SKM-1 treated with dmso at 0.1 percent for 144 hours (cell line): ENCODE measurements around the gene TAS1R2.
"Not testable (repeated sequence)": the region's sequence is repeated elsewhere in the genome, so short reads cannot be mapped to it uniquely, and the experiment has no call there.

Experiments used
- DNase-seq: peaks from one replicate; lab custom pipeline; 2025; ENCODE audit not compliant: unreplicated experiment; lab: John Stamatoyannopoulos, UW

TAS1R2 gene

DNA sequence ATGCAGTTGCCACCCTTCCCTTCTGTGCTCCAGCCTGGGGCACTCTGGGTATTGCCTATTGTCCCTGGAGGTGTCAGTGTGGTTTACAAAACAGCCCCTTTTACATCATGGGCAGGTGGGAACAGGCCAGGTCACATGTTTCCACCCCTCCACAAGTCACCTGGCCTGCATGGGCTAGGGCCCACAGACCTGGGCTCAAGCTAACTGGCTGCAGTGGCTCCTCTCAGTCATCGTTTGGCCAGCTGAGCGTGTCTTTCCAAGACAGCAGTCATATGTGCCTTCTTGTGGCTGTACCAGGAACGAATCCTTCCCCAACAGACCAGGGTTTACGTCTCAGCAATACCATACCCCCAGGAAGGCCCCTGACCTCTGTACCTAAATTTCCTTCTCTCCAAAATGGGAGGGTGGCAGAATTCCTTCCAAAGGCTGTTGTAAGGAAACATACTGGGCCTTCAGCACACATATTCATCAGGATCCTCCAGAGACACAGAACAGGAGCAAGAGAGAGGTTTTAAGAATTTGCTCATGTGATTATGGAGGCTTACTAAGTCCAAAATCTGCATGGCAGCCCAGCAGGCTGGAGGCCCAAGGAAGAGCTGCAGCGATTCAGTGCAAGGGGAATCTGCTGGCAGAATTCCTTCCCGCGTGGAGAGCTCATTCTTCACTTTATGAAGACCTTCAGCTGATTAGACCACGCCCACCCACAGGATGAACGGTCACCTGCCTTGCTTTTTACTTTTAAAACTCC lies 10.6 kb upstream of the TAS1R2 start:
- DNase-seq = no peak

DNA sequence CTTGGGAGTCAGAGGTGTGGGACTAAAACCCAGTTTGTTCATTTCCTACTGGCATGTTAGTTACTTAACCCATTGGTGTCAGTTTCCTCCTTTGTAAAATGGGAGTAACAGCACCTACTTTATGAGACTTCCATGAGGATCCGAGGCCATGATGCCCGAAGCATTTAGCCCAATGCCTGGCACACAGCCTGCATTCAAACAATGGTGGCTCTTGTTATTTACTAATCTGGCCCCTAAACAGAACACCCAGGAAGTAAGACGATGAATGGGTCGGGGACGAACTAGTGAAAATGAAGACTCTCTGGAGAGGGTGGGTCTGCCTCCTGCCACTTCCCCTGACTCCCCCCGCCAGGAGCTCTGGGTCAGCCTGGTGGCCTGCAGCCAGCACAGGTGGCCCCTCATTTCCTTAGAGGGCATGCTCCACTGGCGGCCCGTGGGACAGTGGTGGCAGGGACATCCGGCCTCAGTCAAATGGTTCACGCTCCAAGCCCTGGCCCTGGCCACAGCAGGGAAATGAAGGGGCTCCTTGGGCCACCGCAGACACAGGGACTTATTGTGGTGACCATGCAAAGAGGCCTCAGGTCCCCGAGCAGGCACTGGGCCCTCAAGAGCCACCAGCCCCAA lies 9.5 kb upstream of the TAS1R2 start:
- DNase-seq = no peak

DNA sequence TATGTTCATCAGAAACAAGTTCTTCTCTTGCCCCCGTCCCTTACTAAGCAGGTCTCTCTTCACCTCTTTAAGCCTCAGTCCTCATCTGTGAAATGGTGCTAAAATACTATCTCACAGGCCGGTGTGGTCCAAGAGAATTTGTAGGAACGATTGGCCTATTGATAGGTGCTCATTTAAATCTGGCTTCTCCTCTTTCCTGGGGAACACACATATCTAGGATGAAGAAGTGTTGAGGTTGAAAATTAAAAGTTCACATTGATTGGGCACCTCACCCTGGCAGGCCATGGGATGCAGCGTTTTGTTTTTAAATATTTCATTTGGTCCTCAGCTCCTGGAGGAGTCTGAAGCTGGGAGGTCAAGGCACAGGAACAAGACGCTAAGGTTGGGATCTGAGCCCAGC lies 8.9 kb upstream of the TAS1R2 start:
- DNase-seq = no peak

DNA sequence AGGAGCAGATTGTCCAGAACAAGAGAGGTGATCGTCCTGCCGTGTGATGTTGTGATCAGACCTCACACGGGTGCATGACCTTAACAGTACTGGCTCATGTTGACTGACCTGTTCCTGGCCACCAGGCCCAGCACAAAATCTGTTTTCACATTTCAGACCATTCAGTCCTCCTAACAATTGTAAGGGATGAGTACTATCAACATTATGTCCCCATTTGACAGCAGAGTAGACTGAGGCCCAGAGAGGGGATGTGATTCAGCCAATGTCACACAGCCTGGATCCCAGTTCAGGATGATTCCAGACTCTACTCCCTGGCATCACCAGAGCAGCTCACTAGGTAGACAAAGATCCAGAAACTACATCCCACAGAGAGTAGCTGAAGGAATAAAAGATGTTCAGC lies 7.4 kb upstream of the TAS1R2 start:
- DNase-seq = no peak

DNA sequence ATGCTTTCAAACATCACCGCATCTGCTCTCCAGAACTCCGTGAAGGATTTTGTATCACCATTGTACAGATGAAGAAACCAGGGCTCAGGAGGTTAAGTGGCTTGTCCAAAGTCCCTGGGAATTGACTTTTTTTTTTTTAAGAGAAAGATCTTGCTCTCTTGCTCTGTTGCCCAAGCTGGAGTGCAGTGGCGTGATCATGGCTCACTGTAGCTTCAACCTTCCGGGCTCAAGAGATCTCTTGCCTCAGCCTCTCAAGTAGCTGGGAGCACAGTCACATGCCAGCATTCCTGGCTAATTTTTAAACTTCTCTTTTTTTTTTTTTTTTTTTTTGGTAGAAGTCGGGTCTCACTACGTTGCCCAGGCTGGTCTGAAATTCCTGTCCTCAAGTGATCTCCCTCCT lies 6.9 kb upstream of the TAS1R2 start:
- DNase-seq = no peak

DNA sequence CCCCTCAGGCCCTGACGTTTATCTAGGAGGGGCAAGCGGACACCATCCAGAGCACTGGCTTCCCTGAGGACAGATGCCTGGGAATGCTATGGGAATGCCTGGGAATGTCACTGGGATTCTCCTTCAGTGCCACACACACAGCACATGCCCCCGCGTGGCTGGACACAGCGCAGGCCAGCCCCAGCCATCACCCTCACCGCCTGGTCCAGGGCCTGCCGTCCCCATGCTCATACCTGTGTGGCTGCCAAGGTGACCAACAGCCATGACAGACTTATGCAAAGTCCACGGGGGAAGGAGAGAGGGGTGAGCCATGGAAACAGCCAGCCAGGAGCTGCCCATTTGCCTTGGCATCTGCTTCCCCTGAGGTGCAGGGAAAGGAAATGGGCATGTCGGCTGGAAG lies 5.7 kb upstream of the TAS1R2 start:
- DNase-seq = no peak

DNA sequence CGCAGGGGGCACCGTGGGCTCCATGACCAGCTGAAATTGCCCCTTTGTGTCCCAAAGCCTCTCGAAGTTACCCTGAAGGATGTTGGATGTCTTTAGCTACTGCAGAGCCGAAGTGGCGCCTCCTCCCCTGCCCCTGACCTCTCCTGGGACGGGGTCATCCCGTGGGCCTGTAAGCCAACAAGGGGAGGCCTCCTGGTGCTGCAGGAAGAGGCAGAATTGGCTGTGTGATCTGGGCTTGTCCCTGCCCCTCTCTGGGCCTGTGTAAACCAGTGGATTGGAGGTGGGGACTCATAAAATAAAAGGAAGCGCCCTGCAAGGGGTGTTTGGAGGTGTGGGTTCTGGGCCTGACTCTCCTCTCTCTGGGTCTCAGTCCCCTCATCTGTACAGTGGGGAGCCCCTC lies 2.1 kb upstream of the TAS1R2 start:
- DNase-seq = no peak

DNA sequence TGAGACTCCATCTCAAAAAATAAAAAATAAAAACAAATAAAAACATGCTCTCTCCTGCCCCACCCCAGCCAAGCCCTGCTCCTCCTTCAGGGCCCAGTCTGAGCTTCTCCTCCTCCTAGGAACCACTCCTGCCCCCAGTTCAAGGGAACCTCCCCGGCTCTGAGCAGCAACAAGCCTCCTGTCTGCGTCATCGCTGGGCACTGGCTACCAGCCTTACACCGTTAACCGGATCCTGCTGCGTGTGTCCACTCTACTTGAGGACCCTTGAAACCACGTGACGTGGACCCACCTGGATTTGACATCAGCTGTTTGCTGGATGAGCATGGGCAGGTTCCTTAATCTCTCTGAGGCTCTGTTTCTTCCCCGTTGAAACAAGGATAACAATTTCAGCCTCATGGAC lies 1.6 kb upstream of the TAS1R2 start:
- DNase-seq = no peak

DNA sequence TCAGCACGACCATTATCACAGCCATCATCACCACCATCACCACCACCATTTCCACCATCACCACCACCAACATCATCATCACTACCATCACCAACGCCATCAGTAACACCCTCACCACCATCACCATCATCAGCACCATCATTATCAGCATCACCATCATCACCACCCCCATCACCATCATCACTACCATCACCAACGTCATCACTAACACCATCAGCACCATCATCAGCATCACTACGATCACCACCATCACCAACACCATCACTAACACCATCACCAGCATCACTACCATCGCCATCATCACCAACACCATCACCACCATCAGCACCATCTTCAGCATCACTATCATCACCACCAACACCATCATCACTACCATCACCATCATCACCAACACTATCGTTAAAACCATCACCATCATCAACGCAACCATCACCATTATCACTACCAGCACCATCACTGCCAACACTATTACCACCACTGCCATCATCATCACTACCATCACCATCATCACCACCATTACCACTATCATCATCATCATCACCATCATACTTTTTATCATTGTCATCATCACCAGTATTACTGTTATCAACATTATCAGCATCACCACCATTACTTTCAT lies 1.3 kb downstream of the TAS1R2 start:
- DNase-seq = no peak

DNA sequence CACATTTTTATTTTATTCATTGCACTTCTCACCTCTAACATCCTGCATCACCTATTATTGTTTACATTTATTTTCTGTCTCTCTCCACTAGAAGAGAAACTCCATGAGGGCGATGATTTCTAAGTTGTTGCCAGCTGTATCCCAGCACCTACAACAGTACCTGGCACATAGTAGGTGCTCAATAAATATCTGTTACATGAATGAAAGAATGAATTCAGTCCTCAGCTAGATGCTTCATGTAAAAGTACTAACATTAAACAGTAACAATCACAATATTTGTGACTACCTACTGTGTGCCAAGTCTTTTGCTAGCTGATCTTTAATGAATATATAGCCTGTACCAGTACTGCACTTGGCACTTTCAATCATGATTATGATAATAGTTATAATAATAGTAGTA lies 3.0 kb downstream of the TAS1R2 start:
- DNase-seq = no peak

DNA sequence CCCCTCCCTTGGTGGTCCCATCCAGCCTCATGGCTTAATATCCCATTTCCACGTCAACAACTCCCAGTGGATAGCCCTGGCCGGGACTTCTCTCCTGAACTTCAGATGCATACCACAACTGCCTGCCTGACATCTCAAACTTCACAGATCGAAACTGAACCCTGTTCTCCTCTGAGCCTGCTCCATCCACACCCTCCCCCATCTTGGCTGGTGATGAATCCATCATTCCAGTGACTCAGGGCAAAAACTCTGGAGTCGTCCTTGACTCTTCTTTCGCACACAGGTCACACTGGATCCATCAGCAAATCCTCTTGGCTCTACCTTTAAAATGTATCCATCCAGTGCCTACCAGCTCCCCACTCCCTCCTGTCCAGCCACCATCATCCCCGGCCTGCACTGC lies 3.9 kb downstream of the TAS1R2 start:
- no peak for DNase-seq

DNA sequence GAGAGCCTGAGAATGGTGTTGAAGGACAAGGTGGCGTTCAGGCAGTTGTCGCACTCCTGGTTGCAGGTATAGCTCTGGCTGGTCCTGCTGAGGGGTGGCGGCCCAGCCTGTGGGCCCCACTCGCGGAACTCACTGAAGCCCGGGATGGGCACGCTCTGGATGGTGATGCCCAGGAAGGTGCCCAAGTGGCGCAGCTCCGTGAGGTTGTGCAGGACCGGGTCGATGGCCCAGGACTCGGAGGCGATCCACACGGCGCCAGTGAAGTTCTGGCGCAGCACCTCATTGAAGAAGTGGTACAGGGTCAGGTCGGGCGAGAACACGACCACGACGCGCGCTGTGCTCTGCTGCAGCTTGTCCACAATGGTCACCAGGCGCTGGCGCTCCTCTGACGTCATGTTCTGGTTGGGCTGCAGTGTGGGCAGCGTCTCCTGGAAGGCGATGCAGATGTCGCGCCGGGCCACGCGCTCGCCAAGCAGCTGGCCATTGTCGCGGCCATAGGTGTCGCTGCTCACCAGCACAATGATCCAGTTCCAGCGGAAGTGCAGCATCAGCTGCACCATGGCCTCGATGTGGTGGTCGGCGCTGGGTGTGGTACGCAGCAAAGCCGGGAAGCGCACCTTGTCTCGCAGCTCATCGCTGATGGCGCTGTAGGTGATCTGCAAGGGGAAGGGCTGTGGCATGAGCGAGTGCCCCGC lies 5.0 kb downstream of the TAS1R2 start:
- DNase-seq = no peak

DNA sequence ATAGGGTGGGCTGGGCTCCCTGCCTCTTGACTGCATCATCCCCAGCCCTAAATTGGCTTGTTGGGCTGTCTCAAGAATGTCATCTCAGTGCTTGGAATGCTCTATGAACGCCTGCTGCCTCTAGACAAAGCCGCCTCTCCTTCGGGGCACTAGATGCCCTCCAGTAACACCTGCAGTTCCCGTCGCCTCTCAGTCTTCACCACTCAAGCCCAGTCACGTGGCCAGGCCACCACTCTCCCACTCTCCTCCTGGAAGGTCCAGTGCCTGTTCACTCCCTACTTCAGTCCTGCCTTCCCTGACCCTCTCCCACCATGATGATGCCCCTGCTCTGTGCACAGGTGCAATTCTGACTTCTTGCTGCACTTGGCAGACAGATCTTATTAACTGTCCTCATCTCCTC lies 7.0 kb downstream of the TAS1R2 start:
- DNase-seq = no peak

DNA sequence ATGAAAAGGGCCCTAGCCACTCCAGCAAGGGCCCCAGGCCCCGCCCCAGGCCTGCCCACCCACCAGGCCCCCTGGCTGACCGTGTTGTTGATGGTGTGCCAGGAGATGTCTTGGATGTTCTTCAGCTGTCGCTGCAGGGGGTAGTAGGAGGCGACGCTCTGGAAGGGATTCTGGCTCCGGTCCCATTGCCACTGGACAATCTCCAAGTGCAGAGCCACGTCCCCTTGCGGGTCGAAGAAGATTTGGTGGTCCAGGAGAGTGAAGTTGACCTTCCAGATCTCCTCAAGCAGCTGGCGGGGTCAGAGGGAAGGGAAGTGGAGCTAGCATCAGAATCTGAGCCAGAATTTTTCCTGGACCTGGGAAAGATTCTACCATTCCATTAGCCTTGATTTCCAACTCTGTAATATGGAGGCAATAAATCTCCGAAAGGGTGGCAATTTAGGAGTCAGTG lies 10.2 kb downstream of the TAS1R2 start:
- no peak for DNase-seq

DNA sequence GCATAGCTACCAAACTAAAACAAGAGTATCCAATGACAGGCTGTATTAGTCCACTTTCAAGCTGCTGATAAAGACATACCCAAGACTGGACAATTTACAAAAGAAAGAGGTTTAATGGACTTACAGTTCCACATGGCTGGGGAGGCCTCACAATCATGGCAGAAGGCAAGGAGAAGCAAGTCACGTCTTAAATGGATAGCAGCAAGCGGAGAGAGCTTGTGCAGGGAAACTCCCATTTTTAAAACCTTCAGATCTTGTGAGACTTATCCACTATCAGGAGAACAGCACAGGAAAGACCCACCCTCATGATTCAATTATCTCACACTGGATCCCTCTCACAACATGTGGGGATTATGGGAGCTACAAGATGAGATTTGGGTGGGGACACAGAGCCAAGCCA lies 11.7 kb downstream of the TAS1R2 start:
- DNase-seq = not testable (repeated sequence)

DNA sequence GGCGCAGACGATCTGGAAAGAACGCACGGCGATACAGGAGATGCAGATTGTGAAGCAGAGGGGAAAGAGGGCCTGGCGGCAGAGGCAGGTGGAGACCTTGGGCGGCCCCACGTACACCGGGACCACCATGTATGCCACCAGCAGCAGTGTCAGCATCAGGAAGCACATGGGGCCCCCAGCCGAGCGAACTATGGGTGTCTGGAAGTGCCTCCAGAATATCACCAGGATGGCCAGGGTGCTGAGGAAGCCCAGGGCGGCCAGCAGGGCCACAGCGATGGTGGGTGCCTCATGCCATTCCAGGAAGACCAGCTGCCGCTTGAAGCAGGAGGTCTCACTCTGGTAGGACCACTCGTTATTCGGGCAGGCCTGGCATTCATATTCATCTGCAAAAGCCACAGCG lies 19.3 kb downstream of the TAS1R2 start:
- no peak for DNase-seq

DNA sequence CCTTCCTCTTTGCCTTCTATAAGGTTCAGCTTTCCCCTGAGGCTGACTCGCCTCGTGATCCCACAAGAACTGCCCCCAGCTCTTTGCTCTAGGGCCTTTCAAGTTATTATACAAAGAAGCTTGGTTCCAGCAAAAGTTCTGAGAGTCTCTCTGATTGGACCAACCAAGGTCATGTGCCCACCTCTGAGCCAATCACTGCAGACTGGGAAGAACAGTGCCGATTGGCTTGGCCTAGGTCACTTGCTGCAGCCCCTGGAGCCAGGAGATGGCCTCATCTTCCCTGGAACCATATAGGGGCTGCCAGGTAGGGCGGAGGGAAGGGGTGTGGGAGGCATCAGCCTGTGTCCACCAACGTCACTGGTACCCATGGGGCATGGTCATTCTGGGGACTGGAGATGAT lies 22.8 kb downstream of the TAS1R2 start:
- no peak for DNase-seq

DNA sequence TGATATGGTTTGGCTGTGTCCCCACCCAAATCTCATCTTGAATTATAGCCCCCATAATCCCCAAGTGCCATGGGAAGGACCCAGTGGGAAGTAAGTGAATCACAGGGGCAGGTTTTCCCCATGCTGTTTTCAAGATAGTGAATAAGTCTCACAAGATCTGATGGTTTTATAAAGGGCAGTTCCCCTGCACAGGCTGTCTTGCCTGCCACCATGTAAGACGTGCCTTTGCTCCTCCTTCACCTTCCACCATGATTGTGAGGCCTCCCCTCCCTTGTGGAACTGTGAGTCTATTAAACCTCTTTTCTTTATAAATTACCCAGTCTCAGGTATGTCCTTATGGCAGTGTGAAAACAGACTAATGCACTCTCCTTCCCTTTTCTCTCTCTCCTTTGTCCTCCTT lies 27.1 kb downstream of the TAS1R2 start:
- not testable (repeated sequence) for DNase-seq

DNA sequence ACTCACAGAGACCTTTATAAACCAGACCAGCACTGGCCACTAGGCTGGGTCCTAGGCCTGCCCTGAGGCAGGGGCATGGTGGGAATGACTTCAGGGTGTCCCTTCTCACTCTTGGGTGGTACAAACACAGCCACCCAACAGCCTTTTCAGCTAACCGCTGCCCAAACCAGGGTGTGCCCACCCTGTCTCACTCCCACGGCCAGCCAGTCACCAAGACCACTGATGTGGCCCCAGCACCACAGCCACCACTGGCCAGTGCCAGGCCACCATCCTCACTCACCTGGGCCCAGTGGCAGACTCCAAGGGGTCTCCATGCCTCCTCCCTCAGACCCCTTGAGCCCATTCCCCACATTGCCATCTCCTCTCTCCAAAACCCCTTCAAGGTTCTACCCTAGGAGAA lies 27.8 kb downstream of the TAS1R2 start:
- no peak for DNase-seq

DNA sequence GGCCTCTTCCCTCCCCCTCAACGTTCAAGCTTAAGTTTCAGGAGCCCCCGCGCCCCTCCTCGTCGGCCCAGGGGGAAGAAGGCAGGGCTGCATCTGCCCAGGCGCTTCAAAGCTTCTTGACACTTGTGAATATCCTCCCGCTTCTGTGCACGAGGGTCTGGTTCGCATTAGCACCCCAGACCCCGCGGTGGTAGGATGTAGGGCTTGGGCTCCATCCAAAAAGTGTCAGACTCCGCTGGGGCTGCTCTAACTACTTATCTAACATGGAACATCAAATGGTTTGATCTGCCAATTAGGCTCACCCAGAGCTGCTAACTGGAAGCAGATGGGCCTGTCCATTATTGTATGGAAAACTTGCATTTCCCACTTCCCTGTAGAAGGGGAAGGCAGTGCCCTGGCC lies 28.9 kb downstream of the TAS1R2 start:
- DNase-seq = no peak

DNA sequence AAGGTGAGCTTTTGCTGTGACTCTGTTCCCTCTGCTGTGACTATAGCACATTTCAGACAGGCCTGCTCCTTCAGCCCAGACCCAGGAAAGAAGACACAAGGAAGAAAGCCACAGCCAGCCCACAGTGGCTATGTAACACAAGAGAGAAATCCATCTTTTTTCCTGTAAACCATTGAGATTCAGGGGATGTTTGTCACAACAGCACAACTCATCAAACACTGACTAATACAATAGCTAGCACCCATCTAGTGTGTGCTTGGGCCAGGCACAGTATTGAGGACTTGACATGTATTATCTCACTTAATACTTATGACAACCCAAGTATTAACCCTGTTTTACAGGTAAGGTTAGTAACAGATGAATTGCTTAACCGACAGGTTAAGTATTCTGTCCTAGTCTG lies 29.8 kb downstream of the TAS1R2 start:
- no peak for DNase-seq

DNA sequence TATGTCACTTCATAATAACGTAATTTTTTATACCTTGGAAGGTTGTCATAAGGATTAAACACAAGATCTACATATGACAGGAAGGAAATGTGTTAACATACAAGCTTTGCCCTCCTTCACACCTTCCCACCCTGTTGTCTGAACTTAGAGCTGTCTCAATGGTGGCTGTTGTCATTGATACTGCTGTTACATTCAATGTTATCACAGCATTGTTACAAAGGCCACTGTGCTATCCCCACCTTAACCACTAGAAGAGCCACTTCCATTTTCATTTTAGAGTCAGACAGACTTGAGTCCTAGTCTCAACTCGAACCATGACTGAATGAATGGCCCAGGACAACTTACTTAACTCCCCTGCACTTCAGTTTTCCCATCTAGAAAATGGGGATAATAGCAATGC lies 31.2 kb downstream of the TAS1R2 start:
- no peak for DNase-seq
